B cell (primary cell): Measurements from ENCODE around the gene ZBTB8OS.

Experiments used
- CTCF ChIP-seq: fragments of 200-600 bp; IDR thresholded peaks from one replicate; pipeline ENCODE4 v1.8.0; 2022; ENCODE audit warnings: antibody characterized with exemption, mild to moderate bottlenecking
- EZH2 ChIP-seq: IDR thresholded peaks from 2 replicates; pipeline ENCODE4 v1.6.1; 2012; ENCODE audit warnings: borderline replicate concordance, low read depth, mild to moderate bottlenecking, moderate library complexity, low read length; ENCODE audit not compliant: insufficient read depth, poor library complexity, severe bottlenecking

GRCh38 chr1:32684167-32684811 lies 33.9 kb upstream of the ZBTB8OS start:
- no peak for TF ChIP-seq CTCF
- TF ChIP-seq EZH2, result no peak
